ENCODE data around the gene CDC42BPB.

CDC42BPB gene

GRCh38 chr14:102940729-102941362 lies 116.5 kb downstream of the CDC42BPB start:
- Histone ChIP-seq H2AFZ (ENCODE audit: low read depth, low read length) (no peak overlapping the region), H3K4me2 (ENCODE audit: low read length) (no peak overlapping the region), H3K9ac (ENCODE audit: low read length) (no peak overlapping the region), H3K4me3 (ENCODE audit: low read length) (no peak overlapping the region), H3K4me1 (ENCODE audit: low read length) (peaks cover 14% of the 10 kb centered on the region), H4K20me1 (ENCODE audit: insufficient read depth, low read length) (no peaks in the 10 kb centered on the region), H3K27ac (ENCODE audit: low read length) (no peak overlapping the region), H3K9me3 (ENCODE audit: insufficient read depth, low read length) (no peaks in the 10 kb centered on the region), H3K79me2 (ENCODE audit: low read length) (no peaks in the 10 kb centered on the region), H3K36me3 (replicated peaks; ENCODE audit: low read depth, low read length) (no peaks in the 10 kb centered on the region), H3K27me3 (ENCODE audit: low read depth, low read length) (0 out of 2 replicates have a peak, but pooled peaks cover 6% of the 10 kb centered on the region)
- TF ChIP-seq EZH2phosphoT487 (IDR thresholded peaks at IDR 0.05; ENCODE audit: low read depth) (no peak), CTCF (IDR thresholded peaks at IDR 0.05; ENCODE audit: low read depth, low read length) (no peak)

- no peak overlapping the region for H3K4me2 ChIP-seq (ENCODE audit: low read length)
These were observed 117.4 kb downstream of the CDC42BPB start for GRCh38 chr14:102939820-102940561.

GRCh38 chr14:102939329-102939728 lies 118.0 kb downstream of the CDC42BPB start:
- Histone ChIP-seq H3K9me3 (ENCODE audit: insufficient read depth, low read length) (no peaks in the 10 kb centered on the region), H2AFZ (ENCODE audit: low read depth, low read length) (no peak overlapping the region), H3K36me3 (replicated peaks; ENCODE audit: low read depth, low read length) (no peaks in the 10 kb centered on the region), H3K4me1 (ENCODE audit: low read length) (peaks cover 14% of the 10 kb centered on the region), H3K27ac (ENCODE audit: low read length) (no peak overlapping the region), H3K4me3 (ENCODE audit: low read length) (no peak overlapping the region), H3K9ac (ENCODE audit: low read length) (no peak overlapping the region), H3K79me2 (ENCODE audit: low read length) (no peaks in the 10 kb centered on the region), H3K27me3 (ENCODE audit: low read depth, low read length) (0 out of 2 replicates have a peak, but pooled peaks cover 6% of the 10 kb centered on the region), H4K20me1 (ENCODE audit: insufficient read depth, low read length) (no peaks in the 10 kb centered on the region), H3K4me2 (ENCODE audit: low read length) (no peak overlapping the region)
- TF ChIP-seq EZH2phosphoT487 (IDR thresholded peaks at IDR 0.05; ENCODE audit: low read depth) = no peak
- no peak for TF ChIP-seq CTCF (IDR thresholded peaks at IDR 0.05; ENCODE audit: low read depth, low read length)

More at GRCh38 chr14:102939820-102940561, 117.4 kb downstream of the CDC42BPB start:
- Histone ChIP-seq H3K27ac (ENCODE audit: low read length) (no peak overlapping the region), H2AFZ (ENCODE audit: low read depth, low read length) (no peak overlapping the region), H3K27me3 (ENCODE audit: low read depth, low read length) (0 out of 2 replicates have a peak, but pooled peaks cover 6% of the 10 kb centered on the region), H3K36me3 (replicated peaks; ENCODE audit: low read depth, low read length) (no peaks in the 10 kb centered on the region), H3K79me2 (ENCODE audit: low read length) (no peaks in the 10 kb centered on the region), H3K9me3 (ENCODE audit: insufficient read depth, low read length) (no peaks in the 10 kb centered on the region), H3K4me3 (ENCODE audit: low read length) (no peak overlapping the region), H3K9ac (ENCODE audit: low read length) (no peak overlapping the region), H4K20me1 (ENCODE audit: insufficient read depth, low read length) (no peaks in the 10 kb centered on the region), H3K4me1 (ENCODE audit: low read length) (peaks cover 14% of the 10 kb centered on the region)
- TF ChIP-seq CTCF (IDR thresholded peaks at IDR 0.05; ENCODE audit: low read depth, low read length) (no peak), EZH2phosphoT487 (IDR thresholded peaks at IDR 0.05; ENCODE audit: low read depth) (no peak)

GRCh38 chr14:102938191-102938590 lies 119.2 kb downstream of the CDC42BPB start:
- H3K27ac ChIP-seq (ENCODE audit: low read length) = no peak overlapping the region
- H3K9ac ChIP-seq (ENCODE audit: low read length) = no peak overlapping the region
- TF ChIP-seq EZH2phosphoT487 (IDR thresholded peaks at IDR 0.05; ENCODE audit: low read depth) (no peak), CTCF (IDR thresholded peaks at IDR 0.05; ENCODE audit: low read depth, low read length) (no peak)
- H3K4me2 ChIP-seq (ENCODE audit: low read length) = no peak overlapping the region
- H3K79me2 ChIP-seq (ENCODE audit: low read length) = no peaks in the 10 kb centered on the region
- H3K36me3 ChIP-seq (replicated peaks; ENCODE audit: low read depth, low read length) = no peaks in the 10 kb centered on the region
- no peaks in the 10 kb centered on the region for H3K9me3 ChIP-seq (ENCODE audit: insufficient read depth, low read length)
- H4K20me1 ChIP-seq (ENCODE audit: insufficient read depth, low read length) = no peaks in the 10 kb centered on the region
- H3K27me3 ChIP-seq (ENCODE audit: low read depth, low read length) = 0 out of 2 replicates have a peak, but pooled peaks cover 6% of the 10 kb centered on the region
- H3K4me1 ChIP-seq (ENCODE audit: low read length) = peaks cover 14% of the 10 kb centered on the region
- no peak overlapping the region for H3K4me3 ChIP-seq (ENCODE audit: low read length)
- H2AFZ ChIP-seq (ENCODE audit: low read depth, low read length) = no peak overlapping the region

Data from OCI-LY3 (cell line).